GM12878 (cell line): Measurements from ENCODE around the gene NR2F1-AS1. TPM values are rescaled to one million over a fixed set of nuclear protein-coding genes. Genes with fewer than 3 reads are reported as not detected.

Experiments
- ATAC-seq: fragments of 200-7000 bp; cut with Tn5 transposase; 3 replicates; pipeline ENCODE4 v1.9.1; 2020; ENCODE audit warnings: mild to moderate bottlenecking, moderate library complexity
- BruUV-seq: library from RNA; stranded (reverse); fragments of 400-500 nt; replicated peaks from 2 replicates; lab custom pipeline; 2021; lab: Mats Ljungman, UMichigan
- CTCF ChIA-PET: fragments of 300-600 bp; sonication (Branson Sonifier 250); formaldehyde crosslinking; extraction: SDS; loops from one replicate; lab custom pipeline; 2021; ENCODE audit warnings: inconsistent platforms; lab: Yijun Ruan, JAX
- POLR2A ChIA-PET: fragments of 350-600 bp; formaldehyde crosslinking; extraction: SDS; loops from one replicate; lab custom pipeline; 2021; ENCODE audit warnings: inconsistent platforms; lab: Charles Lee
- RAD21 ChIA-PET: fragments of 300-600 bp; sonication (Branson Sonifier 250); formaldehyde crosslinking; loops from one replicate; lab custom pipeline; 2023; ENCODE audit warnings: antibody characterized with exemption; ENCODE audit not compliant: unreplicated experiment; lab: Charles Lee
- SMC1A ChIA-PET: fragments of 300-600 bp; sonication (Branson Sonifier 250); formaldehyde crosslinking; loops from one replicate; lab custom pipeline; 2023; ENCODE audit not compliant: unreplicated experiment, uncharacterized antibody; lab: Charles Lee
- DNase-seq: peaks from one replicate; pipeline ENCODE4 v3.0.0-alpha.2; 2011; ENCODE audit warnings: low read depth, low spot score
- FAIRE-seq: peaks from 3 replicates; lab custom pipeline; 2011; peaks lifted over from hg19 to GRCh38; lab: Jason Lieb, UNC
- H2AFZ ChIP-seq: 2 replicates; pipeline ENCODE4 v1.6.0; 2011; ENCODE audit warnings: low read depth, low read length, control low read depth; ENCODE audit not compliant: control insufficient read depth
- H3K27ac ChIP-seq: 2 replicates; pipeline ENCODE4 v1.5.1; 2011; ENCODE audit warnings: control low read depth; ENCODE audit not compliant: control insufficient read depth, insufficient read depth
- H3K27me3 ChIP-seq, 2 experiments: replicated peaks in 1 of 2; 2 replicates each; pipeline versions ENCODE4 v1.6.0 to v1.6.1; 2011; ENCODE audit warnings: low read length in 1 of 2; ENCODE audit not compliant: control insufficient read depth in 2 of 2, insufficient read depth in 2 of 2
- H3K36me3 ChIP-seq, 2 experiments: 2 replicates each; pipeline ENCODE4 v1.5.1; 2011; ENCODE audit warnings: low read length in 1 of 2; ENCODE audit not compliant: control insufficient read depth in 2 of 2, insufficient read depth in 2 of 2
- H3K4me1 ChIP-seq: 2 replicates; pipeline ENCODE4 v1.6.1; 2011; ENCODE audit warnings: mild to moderate bottlenecking, low read length, moderate library complexity, mixed read lengths; ENCODE audit not compliant: control insufficient read depth, insufficient read depth
- H3K4me2 ChIP-seq: 2 replicates; pipeline ENCODE4 v1.6.0; 2011; ENCODE audit warnings: control low read depth; ENCODE audit not compliant: control insufficient read depth, insufficient read depth
- H3K4me3 ChIP-seq: fragments of 200-600 bp; sonication (generic); 2 replicates; pipeline ENCODE4 v1.5.1; 2016
- H3K79me2 ChIP-seq: 2 replicates; pipeline ENCODE4 v1.6.0; 2011; ENCODE audit warnings: low read length; ENCODE audit not compliant: control insufficient read depth, insufficient read depth
- H3K9ac ChIP-seq: 2 replicates; pipeline ENCODE4 v1.8.0; 2011; ENCODE audit warnings: low read length, control low read depth, mixed read lengths; ENCODE audit not compliant: control insufficient read depth, insufficient read depth
- H3K9me3 ChIP-seq: replicated peaks from 3 replicates; pipeline ENCODE4 v1.5.1; 2011; ENCODE audit warnings: mild to moderate bottlenecking, low read length; ENCODE audit not compliant: control insufficient read depth, insufficient read depth
- H4K20me1 ChIP-seq: 2 replicates; pipeline ENCODE4 v1.6.0; 2011; ENCODE audit not compliant: control insufficient read depth, insufficient read depth
- E2F8 ChIP-seq: fragments of 450-650 bp; IDR thresholded peaks from 2 replicates; pipeline ENCODE4 v1.6.1; 2018; ENCODE audit warnings: mild to moderate bottlenecking, low read depth, moderate library complexity; ENCODE audit not compliant: partially characterized antibody
- ESRRA ChIP-seq: IDR thresholded peaks from 2 replicates; pipeline ENCODE4 v1.6.1; 2012; ENCODE audit warnings: mild to moderate bottlenecking, low read length, improper control_type of control experiment
- LARP7 ChIP-seq: fragments of 450-650 bp; IDR thresholded peaks from 2 replicates; pipeline ENCODE4 v1.6.1; 2017; ENCODE audit warnings: mild to moderate bottlenecking
- NBN ChIP-seq: fragments of 450-650 bp; IDR thresholded peaks from 2 replicates; pipeline ENCODE4 v1.6.1; 2016
- POLR2A ChIP-seq: IDR thresholded peaks from 2 replicates; pipeline ENCODE4 v1.6.1; 2011; ENCODE audit warnings: low read depth, mild to moderate bottlenecking, low read length
- RAD51 ChIP-seq: fragments of 450-650 bp; IDR thresholded peaks from 2 replicates; pipeline ENCODE4 v1.6.1; 2016; ENCODE audit warnings: moderate library complexity, mild to moderate bottlenecking, inconsistent platforms
- RELB ChIP-seq: fragments of 450-650 bp; IDR thresholded peaks from 2 replicates; pipeline ENCODE4 v1.6.1; 2017; ENCODE audit warnings: low read depth, mild to moderate bottlenecking, moderate library complexity
- SREBF1 ChIP-seq: IDR thresholded peaks from 2 replicates; pipeline ENCODE4 v1.6.1; 2012; ENCODE audit warnings: mild to moderate bottlenecking, low read length
- TBL1XR1 ChIP-seq: IDR thresholded peaks from 2 replicates; pipeline ENCODE4 v1.6.1; 2012; ENCODE audit warnings: low read depth, low read length, improper control_type of control experiment
- TCF3 ChIP-seq: IDR thresholded peaks from 2 replicates; pipeline ENCODE4 v1.6.1; 2012; ENCODE audit warnings: low read depth, mild to moderate bottlenecking, low read length, borderline replicate concordance; ENCODE audit not compliant: insufficient read depth
- WRNIP1 ChIP-seq: IDR thresholded peaks from 2 replicates; pipeline ENCODE4 v1.6.1; 2011; ENCODE audit warnings: low read depth, low read length, improper control_type of control experiment, borderline replicate concordance
- ZBTB33 ChIP-seq: fragments of 450-650 bp; IDR thresholded peaks from 2 replicates; pipeline ENCODE4 v1.6.1; 2017; ENCODE audit warnings: mild to moderate bottlenecking
- ZNF207 ChIP-seq: fragments of 450-650 bp; IDR thresholded peaks from 2 replicates; pipeline ENCODE4 v1.6.1; 2014; ENCODE audit warnings: antibody characterized with exemption, mild to moderate bottlenecking, borderline replicate concordance
- ZNF217 ChIP-seq: fragments of 450-650 bp; IDR thresholded peaks from 2 replicates; pipeline ENCODE4 v1.6.1; 2017; ENCODE audit warnings: antibody characterized with exemption, mild to moderate bottlenecking
- WGBS: methylation state at CpG from one replicate; pipeline ENCODE4 v1.1.6; 2016; ENCODE audit warnings: low lambda C conversion rate; ENCODE audit not compliant: insufficient replicate concordance, insufficient coverage; ENCODE audit errors: missing lambda C conversion rate; 5-methylcytosine and 5-hydroxymethylcytosine counted together
- in situ Hi-C: fragments of 300-500 bp; cut with MboI; formaldehyde crosslinking; loops from 9 replicates; pipeline ENCODE4 v1.14.3; 2018; ENCODE audit warnings: mixed read lengths
- intact Hi-C: fragments of 100-400 bp; cut with micrococcal nuclease; formaldehyde crosslinking; loops from one replicate; pipeline ENCODE4 v1.14.2; 2022; ENCODE audit not compliant: unreplicated experiment
- polyA plus RNA-seq, 11 experiments: library from polyadenylated mRNA; depleted of rRNA in 4 of 11; unstranded in 6 of 11; stranded (reverse) in 5 of 11; fragments of >200 nt; fragmentation: Nextera tagmentation in 4 of 11; fragmentation: Illumina TruSeq in 1 of 11; extraction: Ambion mirVana in 4 of 11; extraction: Trizol in 1 of 11; gene quantifications; 1 replicate in 1 of 11; 2 replicates in 10 of 11; pipeline versions ENCODE4 v1.2.1 to v1.2.3, GENCODE V29; 2011 to 2016; ENCODE audit warnings: inconsistent platforms in 2 of 11, missing spikeins in 2 of 11, low read depth in 1 of 11
- total RNA-seq, 4 experiments: library from RNA; depleted of rRNA in 3 of 4; stranded (reverse); fragments of >200 nt in 3 of 4; fragmentation: Illumina TruSeq in 1 of 4; extraction: Trizol in 1 of 4; gene quantifications; 2 replicates each; pipeline versions ENCODE4 v1.2.1 to v1.2.3, GENCODE V29; 2013 to 2021
- TF ChIP-seq, protein P1 (sequence below): IDR thresholded peaks from 2 replicates; pipeline ENCODE4 v1.6.1; 2011; ENCODE audit warnings: low read depth, mild to moderate bottlenecking, low read length, moderate library complexity, borderline replicate concordance; ENCODE audit errors: extremely low read depth

The NR2F1-AS1 gene
- total and polyA plus RNA-seq, 10 of the 15 experiments (the other 5 are each of a cell fraction or from before 2014, with no cell fraction given), result 0.11 to 0.85 (median 0.27) TPM

DNA sequence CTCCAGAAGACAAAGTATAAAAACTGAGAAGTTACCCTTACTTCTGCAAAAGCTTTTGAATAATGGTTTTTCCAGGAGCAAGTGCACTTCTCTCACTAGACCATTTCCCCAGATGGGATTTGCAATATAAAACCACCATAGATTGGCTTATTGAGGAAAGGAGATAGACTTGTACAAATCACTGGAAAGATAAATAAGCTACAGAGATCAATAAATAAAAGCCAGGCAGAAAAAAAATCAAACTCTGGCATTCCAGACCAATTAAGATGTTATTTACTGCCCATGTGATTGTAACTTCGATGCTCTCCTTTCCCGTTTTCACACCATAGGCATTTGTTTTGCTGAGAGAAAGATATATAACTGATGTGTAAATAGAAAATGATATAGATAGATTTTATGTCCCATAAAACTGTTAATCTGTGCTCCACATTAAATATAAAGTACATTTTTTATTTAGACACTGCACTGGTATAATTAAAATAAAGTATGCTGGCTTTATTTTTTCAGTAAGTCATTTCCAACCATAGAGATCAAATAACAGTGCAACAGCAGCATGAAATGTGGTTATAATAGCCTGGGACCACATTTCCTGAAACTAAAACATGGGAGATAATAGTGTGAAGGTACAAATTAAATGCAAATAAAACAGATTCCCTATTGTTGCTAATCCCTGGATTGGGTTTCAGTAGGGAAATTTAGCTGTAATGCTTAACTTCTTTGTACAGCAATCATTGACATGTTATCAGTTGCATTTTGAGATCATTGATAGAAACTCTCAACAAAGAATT is 177.7 kb downstream of the NR2F1-AS1 start:
- no peaks in the 10 kb centered on the region for H3K79me2 ChIP-seq
- POLR2A ChIA-PET, result no interaction called here
- no TSS peak for BruUV-seq
- ATAC-seq (no peak), DNase-seq (no peak), FAIRE-seq (no peak)
- no peaks in the 10 kb centered on the region for H3K4me1 ChIP-seq
- SMC1A ChIA-PET, result no interaction called here
- H3K4me2 ChIP-seq, result no peak overlapping the region
- H3K4me3 ChIP-seq, result no peak overlapping the region
- H3K9ac ChIP-seq, result no peak overlapping the region
- no peak overlapping the region for H3K27ac ChIP-seq
- H3K36me3 ChIP-seq, result no peaks in the 10 kb centered on the region
- in situ Hi-C loops (no loop called here), intact Hi-C loops (no loop called here)
- no peak overlapping the region for H2AFZ ChIP-seq
- H3K27me3 ChIP-seq, result no peaks in the 10 kb centered on the region; a peak in 1 of 4 replicates
- 47% methylated on average over 2 of the region's 2 CpGs for WGBS
- RAD21 ChIA-PET, result no interaction called here
- no peaks in the 10 kb centered on the region for H4K20me1 ChIP-seq
- no peaks in the 10 kb centered on the region for H3K9me3 ChIP-seq
- CTCF ChIA-PET, result interaction anchor here (2.4 kb wide), 1 partner anchor 13 kb away, joined by 8 read pairs; no protein-coding TSS in a partner anchor
- TF ChIP-seq ESRRA (no peak), RELB (no peak), NBN (no peak), ZBTB33 (no peak), WRNIP1 (no peak), SREBF1 (no peak), LARP7 (no peak), TBL1XR1 (no peak), TCF3 (no peak), ZNF207 (no peak), E2F8 (no peak), POLR2A (no peak), RAD51 (no peak), ZNF217 (no peak)
- TF ChIP-seq, protein P1, sequence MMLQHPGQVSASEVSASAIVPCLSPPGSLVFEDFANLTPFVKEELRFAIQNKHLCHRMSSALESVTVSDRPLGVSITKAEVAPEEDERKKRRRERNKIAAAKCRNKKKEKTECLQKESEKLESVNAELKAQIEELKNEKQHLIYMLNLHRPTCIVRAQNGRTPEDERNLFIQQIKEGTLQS, result no peak
